ENCODE measurements around the gene EXOC3.
"Not testable (repeated sequence)": the region's sequence is repeated elsewhere in the genome, so short reads cannot be mapped to it uniquely, and the experiment has no call there.

The EXOC3 gene

DNA sequence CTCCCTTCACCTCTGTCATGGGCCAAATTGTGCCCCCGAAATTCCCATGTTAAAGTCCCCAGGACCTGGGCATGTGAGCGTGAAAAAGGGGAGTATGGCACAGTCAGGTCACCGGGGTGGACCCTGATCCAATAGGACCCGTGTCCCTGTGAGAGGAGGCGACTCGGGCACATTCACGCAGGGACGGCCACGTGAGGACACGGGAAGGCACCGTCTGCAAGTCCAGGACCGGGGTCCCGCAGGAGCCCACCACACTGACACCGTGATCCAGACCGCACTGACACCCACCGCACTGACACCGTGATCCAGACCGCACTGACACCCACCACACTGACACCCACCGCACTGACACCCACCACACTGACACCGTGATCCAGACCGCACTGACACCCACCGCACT, 43.6 kb downstream of the EXOC3 start:
- not testable (repeated sequence) for DNase-seq (ENCODE audit: low spot score)

GRCh38 chr5:488241-488640, 45.3 kb downstream of the EXOC3 start:
- no peak for DNase-seq (ENCODE audit: low spot score)

DNA sequence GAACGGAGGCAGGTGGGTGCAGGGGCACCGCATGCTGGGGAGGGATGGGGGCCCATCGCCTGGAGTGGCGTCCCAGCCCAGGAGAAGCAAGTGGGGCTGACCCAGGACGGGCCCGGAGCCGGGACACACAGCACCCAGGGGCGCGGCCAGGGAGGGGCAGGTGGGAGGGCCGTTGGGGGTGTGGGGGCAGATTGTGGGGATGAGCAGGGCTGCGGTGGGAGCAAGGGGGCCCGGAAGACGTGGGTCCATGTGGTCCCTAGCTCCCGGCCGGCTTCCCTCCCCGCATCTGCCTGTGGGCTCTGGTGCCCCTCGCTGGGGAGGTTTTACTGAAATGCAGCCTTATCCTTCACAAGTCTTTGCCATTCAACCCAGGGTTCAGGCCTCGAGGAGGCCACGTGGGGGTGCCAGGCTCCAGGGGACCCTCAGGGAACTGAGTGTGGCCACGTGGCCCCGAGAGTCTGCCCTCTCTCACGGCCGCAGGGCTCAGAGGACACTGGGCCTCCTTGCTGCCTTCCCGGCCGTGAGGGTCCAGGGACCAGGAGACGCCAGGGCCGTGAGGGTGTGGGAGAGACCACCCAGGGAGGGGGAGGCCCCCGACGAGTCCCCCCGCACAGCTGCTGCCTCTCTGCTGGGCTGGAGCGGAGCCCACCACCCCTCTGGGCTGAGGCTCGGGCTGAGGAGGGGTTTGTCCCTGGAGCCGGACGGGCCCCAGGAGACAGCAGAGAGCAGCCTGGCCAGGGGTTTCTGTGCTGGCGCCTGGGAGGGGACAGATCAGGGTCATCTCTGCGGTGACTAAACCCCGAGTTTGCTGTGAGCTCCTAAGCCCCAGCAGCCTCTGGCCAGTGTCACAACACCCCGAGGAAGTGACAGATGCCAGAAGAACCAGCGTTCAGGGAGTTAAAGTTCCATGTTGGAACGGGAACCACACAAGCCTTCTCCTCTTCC, 46.0 kb downstream of the EXOC3 start:
- DNase-seq (ENCODE audit: low spot score), result no peak

DNA sequence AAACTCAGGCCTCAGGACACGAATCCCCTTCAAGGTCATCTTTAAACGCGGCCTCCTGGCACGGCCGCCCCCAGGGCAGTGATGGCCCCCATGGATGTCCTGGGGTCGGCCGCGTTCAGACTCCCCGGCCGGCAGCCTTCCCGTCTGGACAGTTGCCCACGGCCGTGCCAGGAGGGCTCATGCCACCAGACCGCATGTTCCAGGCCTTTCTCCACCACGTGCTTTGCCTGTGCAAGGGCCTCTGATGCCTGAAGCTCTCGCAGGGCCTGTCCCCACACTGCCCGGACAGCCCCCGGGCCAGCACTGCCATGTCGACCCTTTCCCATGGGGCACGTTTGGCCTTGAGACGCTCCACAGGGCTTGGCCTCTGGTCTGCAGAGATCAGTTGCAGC, 46.7 kb downstream of the EXOC3 start:
- no peak for DNase-seq (ENCODE audit: low spot score)

DNA sequence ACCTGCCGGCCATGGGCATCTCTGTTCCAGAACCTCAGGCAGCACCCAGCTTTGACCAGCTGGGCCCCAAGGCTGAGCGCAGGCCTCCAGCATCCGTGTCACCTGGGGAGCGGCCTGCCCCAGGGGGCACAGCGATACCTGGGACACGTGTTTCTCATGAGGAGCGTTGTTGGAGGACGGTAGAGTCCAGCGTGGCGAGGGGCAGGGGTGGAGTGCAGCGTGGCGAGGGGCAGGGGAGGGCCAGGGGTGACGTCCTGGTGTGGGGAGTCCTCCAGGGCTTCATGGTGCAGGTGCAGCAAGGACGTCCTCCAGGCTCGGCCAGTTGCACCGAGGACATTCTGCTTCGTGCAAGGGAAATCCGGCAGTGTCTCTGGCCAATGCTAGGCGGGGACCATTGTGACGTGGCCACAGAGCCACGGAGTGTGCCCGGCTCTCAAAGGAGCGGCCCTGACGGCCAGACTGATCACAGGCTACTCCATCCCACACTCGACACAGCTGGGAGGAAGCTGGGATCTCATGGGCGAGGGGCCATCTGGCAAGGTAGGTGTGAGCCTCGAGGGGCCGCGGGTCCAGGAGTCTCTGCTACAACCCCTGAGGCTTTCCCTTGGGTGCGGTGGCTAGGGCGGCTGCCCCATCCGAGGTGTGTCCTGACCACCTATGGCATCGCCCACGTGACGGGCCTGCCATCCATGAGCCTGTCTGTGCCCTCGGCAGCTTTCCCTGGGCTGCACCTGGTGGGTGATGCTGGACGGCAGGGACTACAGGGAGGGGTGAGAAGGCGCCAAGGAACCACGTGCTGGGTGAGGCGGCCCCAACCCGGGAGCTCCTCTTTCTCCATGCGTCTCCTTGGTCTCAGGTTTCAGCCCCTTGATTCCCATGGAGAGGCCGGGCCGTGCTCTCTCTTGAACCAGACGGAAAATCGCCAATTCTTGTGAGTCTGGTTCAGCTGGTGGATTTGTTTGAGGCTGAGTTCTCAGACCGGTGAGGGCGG, 47.4 kb downstream of the EXOC3 start:
- DNase-seq (ENCODE audit: low spot score), result no peak

DNA sequence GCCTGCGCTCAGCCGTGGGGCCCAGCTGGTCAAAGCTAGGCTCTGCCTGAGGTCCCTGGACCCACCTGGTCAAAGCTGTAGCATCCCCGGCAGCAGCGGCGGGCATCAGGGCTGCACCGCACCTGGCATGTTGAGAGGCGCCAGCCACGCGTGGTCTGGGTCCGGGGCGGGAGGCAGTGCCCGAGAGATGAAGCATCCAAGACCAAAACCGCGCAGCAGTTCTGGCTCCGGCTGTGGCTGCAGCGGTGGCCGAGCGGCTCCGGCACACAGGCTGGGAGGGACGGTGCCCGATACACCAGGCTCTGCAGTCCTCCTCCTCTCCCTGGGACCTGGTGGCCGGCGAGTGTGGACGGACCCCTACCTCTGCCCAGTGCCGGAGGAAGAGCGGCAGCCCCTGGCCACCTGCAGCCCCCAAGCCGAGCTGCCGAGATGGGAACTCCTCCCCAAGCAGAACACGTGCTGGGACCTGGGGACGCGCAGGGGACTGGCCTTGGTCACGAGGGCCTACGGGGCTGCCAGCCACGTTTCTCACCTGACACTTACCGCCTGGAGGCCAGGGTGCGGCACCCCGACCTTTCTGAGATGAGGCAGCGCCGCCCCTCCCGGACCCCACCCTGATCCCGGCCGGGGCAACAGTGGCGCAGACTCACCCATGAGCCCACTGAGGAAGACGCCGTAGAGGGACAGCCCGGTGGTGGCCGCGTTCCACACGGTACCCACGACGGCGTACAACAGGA, 48.3 kb downstream of the EXOC3 start:
- DNase-seq (ENCODE audit: low spot score), result no peak

GRCh38 chr5:491856-492155, 48.8 kb downstream of the EXOC3 start:
- DNase-seq (ENCODE audit: low spot score), result no peak

DNA sequence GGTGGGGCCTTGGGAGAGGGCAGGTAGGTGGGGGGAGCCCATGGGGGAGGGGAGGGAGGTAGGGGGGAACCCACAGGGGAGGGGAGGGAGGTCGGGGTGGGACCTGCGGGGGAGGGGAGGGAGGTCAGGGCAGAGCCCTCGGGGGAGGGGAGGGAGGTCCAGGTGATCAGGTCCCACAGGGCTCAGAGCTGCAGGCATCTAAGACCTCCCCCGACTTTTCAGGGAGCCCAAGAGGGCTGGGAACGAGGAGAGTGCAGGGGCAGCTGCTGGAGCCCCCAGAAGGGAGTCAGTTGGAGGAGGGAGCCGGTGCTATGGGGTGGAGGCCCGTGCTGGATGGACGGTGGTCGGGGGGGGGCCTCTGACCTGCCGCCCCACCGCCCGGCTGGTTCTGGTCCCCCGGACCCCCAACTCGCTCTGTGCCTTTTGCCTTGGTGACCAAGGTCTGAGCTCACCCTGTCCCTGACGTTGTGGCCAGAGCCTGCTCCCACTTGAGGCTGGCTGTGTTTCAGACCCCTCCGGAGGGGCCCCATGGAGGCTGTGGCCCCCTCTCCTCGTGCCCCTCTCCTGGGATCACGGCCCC, 49.4 kb downstream of the EXOC3 start:
- DNase-seq (ENCODE audit: low spot score), result no peak

- DNase-seq (ENCODE audit: low spot score), result peak; percentile 53
Measured at GRCh38 chr5:493119-493701, 50.2 kb downstream of the EXOC3 start.

DNA sequence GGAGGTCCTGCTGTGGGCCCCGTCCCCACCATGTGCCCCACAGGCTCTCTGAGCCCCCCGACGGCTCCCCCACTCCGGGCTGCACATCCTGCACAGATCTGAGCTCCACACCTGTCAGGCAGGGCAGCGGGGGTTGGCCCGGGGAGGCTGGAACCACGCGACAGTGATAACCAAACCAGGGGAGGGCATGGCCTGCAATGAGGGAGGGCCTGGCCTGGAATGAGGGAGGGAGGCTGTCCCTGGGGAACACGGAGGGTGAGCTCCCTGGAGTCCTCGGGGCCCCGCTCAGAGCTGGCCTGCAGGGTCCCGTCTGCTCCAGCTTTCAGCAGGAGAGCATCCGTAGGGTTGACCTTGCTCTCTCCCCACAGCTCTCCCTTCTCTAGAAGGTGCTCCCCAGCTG, 50.8 kb downstream of the EXOC3 start:
- no peak for DNase-seq (ENCODE audit: low spot score)

DNA sequence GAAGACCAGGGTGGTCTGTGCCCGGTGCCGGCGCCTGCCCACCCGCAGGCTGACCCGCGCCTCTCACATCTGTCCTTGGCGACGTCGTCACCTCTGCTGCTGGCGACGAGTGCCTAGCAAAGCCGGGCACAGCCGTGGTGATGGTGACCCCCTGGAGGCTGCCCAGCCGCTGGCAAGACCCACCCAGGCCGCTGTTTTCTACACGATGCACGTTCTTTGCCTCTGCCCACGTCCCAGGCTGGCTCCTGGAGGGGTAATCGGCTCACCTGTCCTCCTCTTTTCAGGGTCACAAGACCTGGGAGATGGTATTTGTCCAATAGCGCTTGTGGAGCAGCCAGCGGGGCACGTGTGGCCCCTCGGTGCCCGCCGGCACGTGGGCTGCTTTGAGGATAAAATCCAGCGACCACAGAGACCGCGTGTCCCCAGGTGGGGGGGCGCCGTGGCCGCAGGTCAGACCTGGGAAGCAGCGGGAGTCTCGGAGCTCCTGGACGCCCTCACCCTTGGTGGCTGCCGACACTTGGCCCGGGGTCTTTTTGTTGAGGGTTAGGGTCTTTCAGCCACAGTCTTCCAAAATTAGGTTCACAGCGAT, 51.8 kb downstream of the EXOC3 start:
- no peak for DNase-seq (ENCODE audit: low spot score)

- no peak for DNase-seq (ENCODE audit: low spot score)
Measured at GRCh38 chr5:496028-496427, 53.1 kb downstream of the EXOC3 start.

GRCh38 chr5:497090-497700, 54.2 kb downstream of the EXOC3 start:
- no peak for DNase-seq (ENCODE audit: low spot score)

GRCh38 chr5:497871-498509, 55.0 kb downstream of the EXOC3 start:
- no peak for DNase-seq (ENCODE audit: low spot score)

GRCh38 chr5:499233-500209, 56.5 kb downstream of the EXOC3 start:
- no peak for DNase-seq (ENCODE audit: low spot score)

- no peak for DNase-seq (ENCODE audit: low spot score)
Measured at GRCh38 chr5:500491-500890, 57.5 kb downstream of the EXOC3 start.

DNA sequence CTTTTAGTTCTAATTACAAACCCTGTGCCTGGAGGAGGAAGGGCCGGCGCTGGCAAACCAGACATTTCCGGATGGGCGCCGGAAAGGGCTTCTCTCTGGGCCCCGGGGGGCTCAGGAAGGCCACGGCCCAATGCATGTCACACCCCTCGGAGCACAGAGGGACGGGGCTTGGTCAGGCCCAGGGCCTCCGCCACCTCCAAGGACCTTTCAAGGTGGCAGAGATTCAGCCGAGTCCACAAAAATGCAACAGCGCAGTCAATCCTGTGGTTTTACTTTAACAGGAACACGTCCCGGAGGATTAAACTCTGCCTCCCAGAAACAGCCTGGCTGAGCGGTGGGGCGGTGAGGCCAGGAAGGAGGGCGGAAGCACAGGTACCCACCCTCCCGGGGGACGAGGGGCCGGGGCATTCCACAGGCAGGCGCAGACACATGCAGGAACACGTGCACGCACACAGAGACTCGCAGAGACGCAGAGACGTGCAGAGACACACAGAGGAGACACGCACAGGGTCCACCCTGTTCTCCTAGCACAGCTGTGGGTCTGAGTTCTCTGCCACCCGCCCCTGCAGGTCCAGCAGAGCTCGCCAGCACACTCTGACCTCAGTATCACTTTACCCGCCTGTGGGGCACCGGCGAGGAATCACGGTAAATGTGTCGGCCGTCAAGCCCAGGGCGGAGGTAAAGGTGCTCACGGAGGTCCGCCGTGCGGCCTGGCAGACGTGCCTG, 58.3 kb downstream of the EXOC3 start:
- no peak for DNase-seq (ENCODE audit: low spot score)

DNA sequence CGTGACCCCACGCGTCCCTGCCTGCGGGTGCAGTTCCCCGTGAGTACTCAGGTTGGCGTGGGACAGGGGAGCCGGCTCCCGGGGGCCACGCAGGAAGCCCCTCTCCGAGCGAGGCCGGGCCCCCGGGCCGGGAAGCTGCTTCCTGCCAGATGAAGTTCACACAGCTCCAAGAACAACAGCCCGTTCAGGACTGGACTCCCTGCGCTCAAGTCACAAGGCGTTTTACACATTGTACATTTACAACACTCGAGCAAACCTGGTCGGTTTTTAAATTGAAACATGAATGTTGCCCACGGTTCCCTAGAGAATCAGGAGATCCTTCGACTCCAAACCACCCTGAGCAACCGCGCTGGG, 58.8 kb downstream of the EXOC3 start:
- DNase-seq (ENCODE audit: low spot score), result no peak
